ENCODE data around the gene ZFAND5.
A peak's percentile ranks its signal among the peaks of the same experiment; 100 is the strongest.

Gene ZFAND5, protein sequence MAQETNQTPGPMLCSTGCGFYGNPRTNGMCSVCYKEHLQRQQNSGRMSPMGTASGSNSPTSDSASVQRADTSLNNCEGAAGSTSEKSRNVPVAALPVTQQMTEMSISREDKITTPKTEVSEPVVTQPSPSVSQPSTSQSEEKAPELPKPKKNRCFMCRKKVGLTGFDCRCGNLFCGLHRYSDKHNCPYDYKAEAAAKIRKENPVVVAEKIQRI

DNA sequence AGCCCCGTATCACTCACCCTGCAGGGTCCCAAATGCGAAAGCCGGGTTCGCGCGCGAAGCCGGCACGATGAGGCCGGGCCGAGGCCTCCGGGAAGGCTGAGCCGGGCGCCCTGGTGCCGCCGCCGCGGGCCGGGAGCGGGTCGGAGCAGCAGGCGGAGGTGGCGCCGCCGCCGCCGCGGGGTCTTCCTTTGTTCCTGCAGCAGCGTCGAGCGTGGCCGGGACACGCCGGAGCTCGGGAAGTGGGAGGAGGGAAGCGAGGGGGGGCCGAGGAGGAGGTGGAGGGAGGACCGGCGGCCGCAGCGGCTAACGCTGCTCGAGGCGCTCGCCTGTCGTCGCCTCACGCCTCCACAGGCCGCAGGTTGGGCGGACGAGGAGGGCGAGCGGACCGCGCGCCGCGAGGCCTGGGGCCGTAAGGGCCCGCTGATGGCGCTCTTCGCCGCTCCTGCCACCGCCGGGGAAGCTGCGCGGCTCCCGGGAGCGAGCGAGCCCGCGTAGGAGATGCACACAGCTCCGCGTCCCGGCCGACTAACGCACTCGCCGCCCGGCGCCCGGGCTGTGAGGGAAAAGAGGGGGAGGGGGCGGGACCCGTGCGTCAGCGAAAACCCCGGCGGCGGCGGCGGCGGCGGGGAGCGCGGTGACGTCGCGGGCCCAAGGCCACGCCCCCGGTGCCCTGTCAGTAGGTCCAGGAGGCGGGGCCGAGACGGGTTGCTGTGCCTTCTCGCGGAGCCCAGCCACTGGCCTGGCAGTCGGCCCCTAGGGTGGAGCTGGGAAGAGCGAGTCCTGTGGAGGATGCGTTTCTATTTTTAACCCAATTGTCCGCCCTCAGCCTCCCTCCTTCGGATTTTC lies at the start of gene ZFAND5:
Gene ZFAND5, minus strand, starts transcription at position 530 of the 846 bp plus-strand sequence. CDS start 4,430 bp downstream, outside the sequence.
- peak; percentile 99 for DNase-seq

DNA sequence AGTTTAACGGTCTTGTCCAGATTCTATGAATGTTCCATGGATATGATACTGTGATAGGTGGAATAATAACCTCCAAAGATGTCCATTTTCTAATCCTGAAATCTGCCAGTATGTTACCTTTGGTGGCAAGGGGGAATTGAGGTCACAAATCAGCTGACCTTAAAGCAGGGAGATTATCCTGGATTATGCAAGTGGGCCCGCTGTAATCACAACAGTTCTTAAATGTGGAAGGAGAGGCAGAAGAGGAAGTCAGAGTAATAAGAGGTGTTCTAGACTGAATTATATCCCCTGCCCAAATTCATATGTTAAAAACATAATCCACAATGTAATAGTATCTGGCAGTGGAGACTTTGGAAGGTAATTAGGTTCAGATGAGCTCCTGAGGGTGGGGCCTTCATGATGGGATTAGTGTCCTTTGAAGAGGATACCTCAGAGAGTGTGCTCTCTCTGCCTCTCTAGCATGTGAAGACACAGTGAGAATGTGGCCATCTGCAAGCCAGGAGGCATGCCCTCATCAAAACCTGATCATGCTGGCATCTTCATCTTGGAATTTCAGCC lies 47.6 kb upstream of the ZFAND5 start:
- DNase-seq, result no peak

- no peak for DNase-seq
Observed at GRCh38 chr9:72410214-72410613, 45.2 kb upstream of the ZFAND5 start.

- no peak for DNase-seq
Observed at GRCh38 chr9:72407114-72407513, 42.1 kb upstream of the ZFAND5 start.

DNA sequence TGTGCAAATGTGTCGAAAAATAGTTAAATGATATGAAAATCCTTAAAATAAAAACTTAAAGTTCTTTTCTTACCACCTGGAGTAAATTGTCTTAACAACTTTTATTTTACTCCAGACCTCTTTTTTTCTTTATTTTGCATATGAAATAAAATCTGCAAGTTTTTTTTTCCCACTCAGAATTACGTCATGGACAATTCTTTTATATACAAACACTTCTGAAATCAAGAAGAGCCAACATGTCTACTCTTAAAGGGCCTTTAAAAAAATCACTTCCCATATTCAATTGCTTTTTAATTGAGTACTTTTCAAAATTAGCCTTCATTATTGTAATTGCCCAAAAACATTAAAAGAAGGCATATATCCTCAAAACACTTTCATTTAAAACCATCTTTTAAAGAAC lies 37.7 kb upstream of the ZFAND5 start:
- DNase-seq, result no peak

- DNase-seq, result no peak
Observed at GRCh38 chr9:72401396-72401795, 36.4 kb upstream of the ZFAND5 start.

GRCh38 chr9:72400866-72401265 lies 35.9 kb upstream of the ZFAND5 start:
- no peak for DNase-seq

DNA sequence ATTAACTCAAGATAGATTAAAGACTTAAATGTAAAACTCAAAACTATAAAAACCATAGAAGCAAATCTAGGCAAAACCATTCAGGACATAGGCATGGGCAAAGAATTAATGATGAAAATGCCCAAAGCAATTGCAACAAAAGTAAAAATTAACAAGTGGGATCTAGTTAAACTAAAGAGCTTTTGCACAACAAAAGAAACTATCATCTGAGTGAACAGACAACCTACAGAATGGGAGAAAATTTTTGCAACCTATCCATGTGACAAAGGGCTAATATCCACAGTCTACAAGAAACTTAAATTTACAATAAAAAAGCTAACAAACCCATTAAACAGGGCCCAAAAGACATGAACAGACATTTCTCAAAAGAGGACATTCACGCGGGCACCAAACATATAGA lies 34.4 kb upstream of the ZFAND5 start:
- no peak for DNase-seq

- DNase-seq, result peak; percentile 66
Observed at GRCh38 chr9:72396247-72397091, 31.5 kb upstream of the ZFAND5 start.

DNA sequence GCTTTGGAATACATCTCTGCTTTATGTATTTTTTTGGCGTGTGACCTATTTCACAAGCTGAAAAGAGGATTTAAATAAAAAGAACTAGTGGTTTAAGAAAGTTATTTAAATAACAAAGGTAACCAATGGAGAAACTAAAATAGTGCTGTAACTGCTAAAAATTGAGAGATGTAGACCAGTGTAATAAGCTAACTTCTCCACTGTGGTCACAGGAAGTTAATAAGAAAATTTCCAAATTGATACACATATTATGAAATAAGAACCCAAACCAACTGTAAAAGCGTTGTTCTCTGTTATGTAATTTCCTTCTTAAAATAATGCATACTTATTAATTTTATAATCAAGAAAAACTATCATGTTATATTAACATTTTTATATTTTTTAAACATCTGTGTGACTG lies 29.1 kb upstream of the ZFAND5 start:
- no peak for DNase-seq

- no peak for DNase-seq
Observed at GRCh38 chr9:72390907-72391306, 25.9 kb upstream of the ZFAND5 start.

DNA sequence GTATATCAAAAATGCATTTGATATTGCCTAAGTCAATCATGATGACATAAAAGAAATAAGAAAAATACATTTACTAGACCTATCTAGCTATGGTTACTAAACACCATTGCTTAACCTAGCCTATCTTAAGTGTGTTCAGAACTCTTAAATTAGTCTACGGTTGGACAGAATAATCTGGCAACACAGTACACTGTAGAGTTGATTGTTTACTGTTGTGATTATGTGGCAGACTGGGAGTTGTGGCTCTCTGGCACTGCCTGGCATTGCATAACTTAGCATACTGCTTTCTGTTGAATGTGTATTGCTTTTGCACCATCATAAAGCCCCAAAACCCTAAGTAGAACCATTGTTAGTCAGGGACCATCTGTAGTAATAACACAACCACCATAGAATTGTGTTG lies 21.2 kb upstream of the ZFAND5 start:
- no peak for DNase-seq

- DNase-seq, result no peak
Observed at GRCh38 chr9:72384710-72385485, 19.9 kb upstream of the ZFAND5 start.

DNA sequence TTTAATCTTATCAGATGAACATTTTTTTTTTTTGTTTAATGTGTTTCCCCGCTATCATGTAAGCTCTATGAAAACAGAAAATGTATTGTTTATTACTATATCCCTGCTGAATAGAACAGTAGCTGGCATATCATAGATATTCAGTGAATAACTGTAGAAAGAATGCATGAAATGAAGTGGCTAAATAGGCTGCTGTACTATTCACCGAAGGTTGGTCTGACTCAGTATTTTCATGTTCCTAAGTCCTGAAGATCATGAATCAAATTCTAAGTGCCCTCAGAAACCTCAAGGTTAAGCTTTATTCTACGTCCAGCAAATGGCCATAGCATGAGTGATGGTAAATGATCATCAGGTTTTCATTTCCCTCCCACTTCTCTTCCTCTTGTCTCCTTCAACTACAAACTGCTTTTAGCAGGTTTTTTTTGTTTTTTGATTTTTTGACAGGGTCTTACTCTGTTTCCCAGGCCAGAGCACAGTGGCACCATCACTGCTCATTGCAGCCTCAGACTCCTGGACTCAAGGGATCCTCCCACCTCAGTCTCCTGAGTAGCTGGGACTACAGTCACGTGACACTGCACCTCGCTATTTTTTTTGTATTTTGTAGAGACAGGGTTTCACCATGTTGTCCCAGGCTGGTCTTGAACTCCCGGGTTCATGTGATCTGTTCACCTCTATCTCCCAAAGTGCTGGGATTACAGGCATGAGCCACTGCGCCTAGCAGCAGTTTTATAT lies 19.1 kb upstream of the ZFAND5 start:
- DNase-seq, result peak; percentile 87

GRCh38 chr9:72382405-72382804 lies 17.4 kb upstream of the ZFAND5 start:
- peak; percentile 38 for DNase-seq

- no peak for DNase-seq
Observed at GRCh38 chr9:72377041-72377440, 12.0 kb upstream of the ZFAND5 start.

DNA sequence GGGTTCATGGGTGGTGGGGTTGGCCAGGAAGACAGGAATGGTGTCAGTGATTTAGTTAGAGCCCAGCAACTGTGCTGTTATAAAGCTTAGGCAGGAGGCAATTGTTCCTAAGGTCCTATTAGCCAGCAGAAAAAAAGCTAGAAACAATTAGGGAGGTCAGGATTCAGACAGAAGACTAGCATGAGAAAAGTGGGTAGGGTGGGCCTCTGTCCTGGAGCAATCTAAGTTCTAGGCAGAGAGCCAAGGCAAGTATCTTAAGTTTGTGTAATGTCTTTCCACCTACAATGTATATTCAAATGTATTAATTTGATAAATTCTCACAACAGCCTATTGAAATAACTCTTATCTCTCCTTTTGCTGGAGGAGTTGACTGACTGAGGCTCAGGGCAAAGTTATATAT lies 6.1 kb upstream of the ZFAND5 start:
- no peak for DNase-seq

- peak; percentile 77 for DNase-seq
Observed at GRCh38 chr9:72365525-72366256, 683 bp upstream of the ZFAND5 start.

DNA sequence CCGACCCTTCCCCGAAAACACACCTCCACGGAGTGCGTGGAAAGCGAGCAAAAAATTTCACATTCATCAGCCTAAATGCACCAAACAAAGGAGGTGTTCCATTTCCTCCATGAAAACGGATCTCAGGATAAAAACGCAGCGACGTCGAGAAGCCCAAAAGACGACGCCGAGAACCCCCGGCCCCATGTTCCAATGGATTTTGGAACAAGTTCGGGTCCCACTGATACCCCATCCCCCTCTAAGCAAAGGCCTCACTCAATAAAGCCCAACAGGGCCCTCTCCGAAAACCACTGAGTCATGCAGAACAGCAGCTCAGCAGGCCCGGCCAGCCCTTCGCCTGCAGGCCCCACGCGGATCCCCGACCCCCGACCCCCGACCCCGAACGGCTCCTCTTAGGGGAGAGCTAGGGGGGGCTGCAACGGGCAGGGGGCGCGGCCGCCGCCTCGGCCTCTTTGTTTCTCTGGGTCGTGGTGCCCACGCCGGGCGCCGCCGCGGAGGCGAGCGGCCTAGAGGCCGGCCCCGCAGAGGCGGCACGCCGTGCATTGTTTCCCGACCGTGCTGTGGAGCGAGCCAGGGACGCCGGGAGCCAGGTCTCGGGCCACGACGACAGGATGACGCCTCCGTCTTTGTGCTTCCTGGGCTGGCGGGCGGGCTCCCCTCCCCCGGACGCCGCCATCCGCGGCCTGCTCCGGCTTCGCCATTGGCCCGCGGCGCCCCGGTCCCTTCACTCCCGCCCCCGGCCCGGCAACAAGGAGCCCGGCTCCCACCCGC lies 915 bp downstream of the ZFAND5 start:
- DNase-seq, result peak; percentile 58

DNA sequence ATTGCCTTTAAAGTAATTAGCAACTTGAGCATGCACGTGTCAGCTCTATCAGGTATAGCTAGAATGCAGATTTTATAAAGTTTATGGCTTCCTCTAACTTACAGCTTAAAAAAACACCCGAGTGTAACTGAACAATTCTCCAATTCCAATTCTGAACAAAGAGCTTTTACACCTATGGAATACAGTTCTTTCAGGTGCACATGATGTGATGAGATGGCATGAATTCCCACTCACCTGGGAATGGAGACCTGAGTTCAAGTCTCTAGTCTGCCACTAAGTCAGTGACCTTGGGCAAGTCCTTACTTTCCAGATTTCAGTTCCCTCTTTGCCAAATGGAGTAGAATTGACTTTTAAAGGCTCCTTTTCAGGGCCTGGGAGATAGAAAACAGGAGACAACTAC lies 1.8 kb downstream of the ZFAND5 start:
- no peak for DNase-seq

Measured in fibroblast of skin of right quadriceps (primary cell).